ENCODE results near the gene LZTR1. TPM values are rescaled to one million over a fixed set of nuclear protein-coding genes. Genes with fewer than 3 reads are reported as not detected.

The LZTR1 gene
- total and polyA plus RNA-seq, 2 donors (not counting 3 experiments of a cell fraction or from before 2014, with no cell fraction given), result 56.6 to 86.8 TPM

- Histone ChIP-seq H3K4me3 (replicated peaks in 1 of 3; ENCODE audit: insufficient read depth in 1 of 3, low read depth in 1 of 3, low read length in 3 of 3) (no peak overlapping the region), H2AFZ (ENCODE audit: low read depth, low read length) (no peak overlapping the region), H3K9ac (replicated peaks; ENCODE audit: extremely low read depth, insufficient read depth, low read length) (no peak overlapping the region), H3K36me3 (ENCODE audit: control insufficient read depth in 2 of 2, extremely low read depth in 1 of 2, insufficient read depth in 2 of 2, low read length in 2 of 2) (no peaks in the 10 kb centered on the region), H3K4me2 (ENCODE audit: insufficient read depth, low read length) (no peak overlapping the region), H4K20me1 (replicated peaks; ENCODE audit: control insufficient read depth, extremely low read depth, insufficient read depth, low read length) (no peaks in the 10 kb centered on the region), H3K27me3 (ENCODE audit: control insufficient read depth in 2 of 2, insufficient read depth in 2 of 2, low read length in 2 of 2) (no peaks in the 10 kb centered on the region), H3K27ac (ENCODE audit: insufficient read depth, low read depth, low read length) (no peak overlapping the region), H3K4me1 (ENCODE audit: control insufficient read depth, extremely low read depth, insufficient read depth, low read length) (peaks cover 5% of the 10 kb centered on the region), H3K79me2 (ENCODE audit: control insufficient read depth, insufficient read depth, low read length) (no peaks in the 10 kb centered on the region), H3K9me3 (replicated peaks; ENCODE audit: control insufficient read depth, insufficient read depth, low read length) (no peaks in the 10 kb centered on the region), H3K9me1 (replicated peaks; ENCODE audit: control insufficient read depth, extremely low read depth, insufficient read depth, low read length) (no peaks in the 10 kb centered on the region)
- dilution Hi-C loops (cut with MboI; ENCODE audit: extremely low pct_ligation_motif_present, low sequenced_read_pairs), result no loop called here
- BruUV-seq (replicated peaks), result no TSS peak
- DNase-seq (ENCODE audit: low read depth, low spot score), result no peak
- ChIA-PET CTCF (interaction anchor here (1.5 kb wide), 1 partner anchor 60 kb away, joined by 3 read pairs; no protein-coding TSS in a partner anchor), POLR2A (no interaction called here)
- no peak for FAIRE-seq
- intact Hi-C loops (cut with micrococcal nuclease), result no loop called here
- TF ChIP-seq EZH2 (IDR thresholded peaks at IDR 0.05; ENCODE audit: borderline replicate concordance, low read depth, low read length, severe bottlenecking), result no peak
- no peak for TF ChIP-seq MAX (IDR thresholded peaks at IDR 0.05; ENCODE audit: insufficient read depth, insufficient read length)
- no peak for TF ChIP-seq MYC (IDR thresholded peaks at IDR 0.05; ENCODE audit: low read depth, low read length)
- no peak for TF ChIP-seq POLR2AphosphoS5 (IDR thresholded peaks at IDR 0.05; ENCODE audit: insufficient read depth, low read depth, low read length)
- TF ChIP-seq POLR2A (IDR thresholded peaks at IDR 0.05; ENCODE audit: low read depth, low read length), result no peak
- TF ChIP-seq FOS (IDR thresholded peaks at IDR 0.05; ENCODE audit: borderline replicate concordance, insufficient read depth, low read length), result no peak
- TF ChIP-seq GATA2 (IDR thresholded peaks at IDR 0.05; ENCODE audit: insufficient read depth, insufficient read length, low read depth, low read length), result no peak
- TF ChIP-seq CTCF (IDR thresholded peaks at IDR 0.05; ENCODE audit: extremely low read depth in 1 of 2, insufficient read depth in 1 of 2, low read depth in 1 of 2, low read length in 2 of 2), result no peak
- no peak for TF ChIP-seq JUN (IDR thresholded peaks at IDR 0.05; ENCODE audit: borderline replicate concordance, insufficient read depth, insufficient read length, low read depth)
Observed at GRCh38 chr22:21042978-21043859, 61.1 kb downstream of the LZTR1 start.

Data from endothelial cell of umbilical vein (primary cell).